Measurements from ENCODE around the gene BET1L.
"Not testable (repeated sequence)": the region's sequence is repeated elsewhere in the genome, so short reads cannot be mapped to it uniquely, and the experiment has no call there.

Gene BET1L

DNA sequence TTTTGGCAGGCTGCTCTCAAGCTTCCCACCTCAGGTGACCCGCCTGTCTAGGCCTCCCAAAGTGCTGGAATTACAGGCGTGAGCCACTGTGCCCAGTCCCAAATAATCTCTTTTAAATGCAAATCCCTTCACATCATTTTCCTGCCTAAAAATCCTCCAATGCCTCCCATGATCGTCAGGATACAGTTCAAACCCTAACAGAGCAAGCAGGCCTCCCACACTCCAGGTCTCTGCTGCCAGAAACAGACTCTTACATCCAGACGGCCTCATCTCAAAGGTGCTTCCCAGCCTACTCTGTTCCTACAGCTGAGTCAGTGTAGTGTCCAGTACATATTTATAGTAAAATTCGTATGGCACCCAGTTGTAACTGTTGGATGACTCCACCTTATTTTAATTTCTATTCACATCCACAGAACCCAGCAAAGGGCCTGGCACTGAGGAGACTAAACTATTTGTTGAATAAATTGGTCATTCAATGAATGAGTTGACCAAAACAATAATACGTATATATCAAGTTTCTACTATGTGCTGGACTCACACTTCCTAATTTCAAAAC, 20.7 kb upstream of the BET1L start:
- no peak for DNase-seq (ENCODE audit: low read depth in 2 of 2)

DNA sequence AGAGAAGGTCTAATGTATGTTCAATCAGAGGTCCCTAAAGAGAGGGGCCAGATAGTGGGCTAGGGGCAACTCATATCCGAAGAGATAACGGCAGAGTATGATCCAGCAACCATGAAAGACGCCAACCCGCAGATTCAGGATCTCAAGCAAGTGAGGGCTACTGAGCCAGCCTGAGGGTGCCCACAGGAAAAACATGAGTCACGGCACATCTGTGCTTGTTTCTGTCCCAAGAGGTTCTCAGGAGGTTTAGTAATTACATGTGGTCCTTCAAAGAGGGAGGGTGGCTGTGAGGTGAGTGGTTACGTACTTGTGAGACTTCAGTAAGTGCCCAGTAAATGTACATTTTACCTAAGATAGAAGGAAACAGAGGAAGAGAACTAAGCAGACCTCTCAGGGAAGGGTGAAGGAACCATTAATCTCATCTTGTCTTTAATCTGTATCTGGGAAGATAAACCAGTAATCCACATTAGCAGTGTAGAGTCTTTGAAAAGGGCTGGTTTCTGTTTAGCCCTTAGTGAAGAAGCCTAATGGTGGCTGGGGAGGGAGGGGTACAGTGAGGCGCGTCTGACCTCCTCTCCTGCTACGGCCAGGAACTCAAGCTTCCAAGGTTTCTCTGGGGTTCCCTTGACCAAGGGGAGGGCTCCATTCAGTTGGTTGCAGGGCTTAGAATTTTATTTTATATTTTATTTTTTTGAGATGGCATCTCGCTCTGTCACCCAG, 18.7 kb upstream of the BET1L start:
- no peak for DNase-seq (ENCODE audit: low read depth in 2 of 2)

DNA sequence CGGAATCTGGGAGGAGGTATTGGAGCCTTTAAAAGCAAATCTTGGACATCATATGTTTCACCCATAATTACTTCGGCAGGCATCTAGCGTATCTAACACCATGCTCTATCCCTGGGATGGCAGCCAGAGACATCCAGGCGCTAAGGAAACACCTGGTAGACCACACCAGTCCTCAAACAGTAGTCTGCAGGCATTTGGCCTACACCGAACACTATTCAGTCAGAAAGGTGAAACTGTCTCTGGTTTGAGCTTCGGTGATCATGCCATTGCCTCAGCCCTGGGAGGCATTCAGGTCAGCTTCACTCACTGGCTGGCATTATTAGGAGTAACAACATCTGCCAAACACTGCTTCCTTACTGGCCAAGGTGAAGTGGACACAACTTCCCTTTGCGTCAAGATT, 17.2 kb upstream of the BET1L start:
- DNase-seq (ENCODE audit: low read depth in 2 of 2), result no peak

DNA sequence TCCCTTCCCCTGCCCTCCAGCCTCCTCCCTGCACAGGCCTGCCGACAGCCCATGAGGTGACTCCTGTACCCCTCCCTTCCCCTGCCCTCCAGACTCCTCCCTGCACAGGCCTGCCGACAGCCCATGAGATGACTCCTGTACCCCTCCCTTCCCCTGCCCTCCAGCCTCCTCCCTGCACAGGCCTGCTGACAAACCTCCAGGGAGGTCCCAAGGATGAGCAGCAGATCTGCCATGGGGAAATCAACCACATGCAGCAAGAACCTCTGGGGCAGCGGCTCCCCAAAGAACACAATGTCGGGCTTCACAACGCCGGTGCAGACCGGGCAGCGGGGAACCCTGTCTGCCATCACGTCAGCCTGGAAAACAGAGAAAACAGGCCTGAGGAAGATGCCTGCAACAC, 16.7 kb upstream of the BET1L start:
- DNase-seq (ENCODE audit: low read depth in 2 of 2), result no peak

DNA sequence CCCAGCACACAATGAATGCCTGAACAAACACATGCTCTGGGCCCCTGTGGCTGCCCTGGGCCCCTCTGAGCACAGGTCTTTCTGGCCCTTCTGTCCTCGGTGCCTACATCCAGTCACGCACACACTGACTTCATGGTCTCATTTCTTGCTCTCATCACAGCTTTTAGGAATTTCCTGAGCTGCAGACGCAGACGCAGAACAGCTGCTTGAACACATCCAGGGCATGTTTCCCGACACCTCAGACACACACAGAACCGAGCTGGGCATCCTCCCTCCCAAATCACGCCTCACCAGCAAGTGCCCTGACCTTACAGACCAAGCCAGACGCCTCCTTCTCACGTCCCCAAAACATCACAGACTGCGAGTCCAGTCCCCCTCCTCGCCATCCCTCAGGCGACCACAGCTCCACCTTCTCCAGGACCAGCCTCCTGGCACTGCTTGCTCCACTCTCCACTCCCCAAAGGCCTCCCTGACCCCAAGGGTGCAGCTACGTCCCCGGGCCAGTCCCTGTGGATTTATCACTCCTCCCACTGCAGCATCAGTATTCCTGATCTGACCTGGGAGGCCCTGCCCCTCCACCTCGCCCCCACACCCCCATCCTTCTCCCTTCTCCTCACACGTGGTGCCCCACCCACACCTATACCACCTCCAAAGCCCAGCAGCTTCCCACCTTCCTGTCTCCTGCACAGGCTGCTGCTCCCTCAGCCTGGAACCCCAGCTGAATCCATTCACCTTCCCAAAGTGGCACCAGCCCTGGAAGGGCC, 16.0 kb upstream of the BET1L start:
- DNase-seq (ENCODE audit: low read depth in 2 of 2), result no peak

DNA sequence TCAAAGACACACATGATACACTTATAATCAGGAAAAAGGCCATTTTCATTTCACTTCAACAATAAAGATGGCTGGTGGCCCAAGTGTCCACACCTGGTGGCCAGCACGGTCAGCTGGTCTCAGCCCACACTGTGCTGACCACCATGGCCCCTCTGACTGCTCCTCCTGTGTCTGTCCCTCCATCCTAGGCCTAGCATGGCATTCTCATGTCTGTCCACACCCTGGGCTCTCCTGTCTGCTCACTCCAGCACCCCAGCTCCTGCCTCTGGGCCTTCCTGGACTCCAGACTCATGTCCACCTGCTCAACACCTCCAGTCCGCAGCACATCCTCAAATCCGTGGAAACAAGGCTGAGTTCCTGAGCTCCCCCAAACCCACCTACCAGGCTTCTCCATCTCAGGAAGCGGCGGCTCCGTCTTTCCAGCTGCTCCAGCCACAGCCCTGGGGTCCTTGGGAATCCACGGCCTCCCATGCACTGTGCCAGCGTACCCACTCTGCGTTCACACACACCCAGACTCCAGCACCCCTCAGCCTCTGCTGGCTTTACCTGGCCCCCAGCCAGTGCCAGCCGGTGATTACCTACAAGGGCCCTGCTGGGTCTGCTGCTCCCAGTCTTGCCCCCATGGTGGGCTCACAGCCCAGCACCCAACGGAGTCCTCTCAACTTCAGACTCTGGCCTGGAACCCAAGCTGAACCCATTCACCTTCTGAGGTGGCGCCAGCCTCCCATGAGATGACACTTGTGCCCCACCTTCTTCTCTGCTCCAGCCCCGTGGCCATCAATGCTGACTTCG, 15.0 kb upstream of the BET1L start:
- DNase-seq (ENCODE audit: low read depth in 2 of 2), result no peak

DNA sequence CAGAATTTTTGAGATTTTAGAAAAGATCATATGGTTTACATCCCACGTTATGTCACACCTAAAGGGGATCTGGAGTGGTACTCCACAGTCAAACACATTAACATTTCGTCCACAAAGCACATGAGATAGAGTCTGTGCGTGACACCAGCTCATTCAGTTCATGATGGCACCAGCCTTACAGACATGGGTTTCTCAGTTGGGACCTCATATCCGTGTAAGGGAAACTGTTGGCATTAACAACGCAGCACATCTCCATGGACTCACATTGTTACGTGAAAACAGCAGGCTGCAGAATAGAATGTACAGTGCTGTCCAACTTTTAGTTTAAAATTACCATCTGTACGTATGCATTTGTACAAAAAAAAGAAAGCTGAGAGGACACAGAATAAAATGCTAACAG, 14.3 kb upstream of the BET1L start:
- no peak for DNase-seq (ENCODE audit: low read depth in 2 of 2)

DNA sequence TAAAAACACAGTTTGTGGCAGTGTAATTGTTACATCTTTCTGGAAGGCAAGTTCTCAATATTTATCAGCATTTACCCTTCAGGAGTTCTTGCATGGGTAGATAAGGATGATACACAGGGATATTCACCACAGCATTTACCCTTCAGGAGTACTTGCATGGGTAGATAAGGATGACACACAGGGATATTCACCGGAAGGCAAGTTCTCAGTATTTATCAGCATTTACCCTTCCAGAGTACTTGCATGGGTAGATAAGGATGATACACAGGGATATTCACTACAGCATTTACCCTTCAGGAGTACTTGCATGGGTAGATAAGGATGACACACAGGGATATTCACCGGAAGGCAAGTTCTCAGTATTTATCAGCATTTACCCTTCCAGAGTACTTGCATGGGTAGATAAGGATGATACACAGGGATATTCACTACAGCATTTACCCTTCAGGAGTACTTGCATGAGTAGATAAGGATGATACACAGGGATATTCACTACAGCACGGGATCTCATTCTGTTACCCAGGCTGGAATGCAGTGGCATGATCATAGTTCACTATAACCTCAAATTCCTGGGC, 13.5 kb upstream of the BET1L start:
- DNase-seq (ENCODE audit: low read depth in 2 of 2), result not testable (repeated sequence)

DNA sequence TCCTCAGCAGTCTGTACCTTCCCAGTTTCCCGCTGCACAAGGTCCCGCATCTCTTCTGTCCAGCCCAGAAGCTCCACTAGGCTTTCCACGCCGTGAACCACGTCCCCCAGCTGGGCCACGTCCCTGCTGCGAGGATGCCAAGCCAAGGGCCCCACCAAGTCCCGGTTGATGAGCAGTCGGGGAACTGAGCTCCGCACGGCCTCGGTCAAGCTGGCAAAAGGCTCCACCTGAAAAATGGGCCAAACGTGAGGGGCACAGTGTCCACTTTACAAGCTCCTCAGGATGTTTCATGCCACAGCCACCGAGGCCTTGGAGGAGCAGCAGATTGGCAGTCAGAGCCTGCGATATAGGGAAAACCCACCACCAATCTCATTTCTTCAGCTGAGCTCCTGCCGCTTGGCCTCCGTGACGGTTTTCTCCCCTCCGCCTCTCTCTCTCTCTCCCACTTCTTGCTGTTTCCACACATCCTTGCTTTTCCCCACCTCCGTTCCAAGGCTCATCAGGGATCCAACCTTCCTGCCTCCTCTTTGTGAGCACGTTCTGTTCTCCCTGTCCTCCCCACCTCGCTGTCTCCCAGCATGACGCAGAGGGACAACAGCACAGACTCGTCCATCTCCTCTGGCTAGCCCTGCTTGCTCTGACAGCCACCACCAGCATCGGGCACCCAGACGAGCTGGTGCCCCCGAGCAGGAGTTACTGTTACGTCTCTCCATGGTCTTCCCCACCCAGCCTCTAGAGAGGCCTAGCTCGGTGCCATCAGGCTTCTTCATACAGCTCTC, 11.8 kb upstream of the BET1L start:
- DNase-seq (ENCODE audit: low read depth in 2 of 2), result no peak

DNA sequence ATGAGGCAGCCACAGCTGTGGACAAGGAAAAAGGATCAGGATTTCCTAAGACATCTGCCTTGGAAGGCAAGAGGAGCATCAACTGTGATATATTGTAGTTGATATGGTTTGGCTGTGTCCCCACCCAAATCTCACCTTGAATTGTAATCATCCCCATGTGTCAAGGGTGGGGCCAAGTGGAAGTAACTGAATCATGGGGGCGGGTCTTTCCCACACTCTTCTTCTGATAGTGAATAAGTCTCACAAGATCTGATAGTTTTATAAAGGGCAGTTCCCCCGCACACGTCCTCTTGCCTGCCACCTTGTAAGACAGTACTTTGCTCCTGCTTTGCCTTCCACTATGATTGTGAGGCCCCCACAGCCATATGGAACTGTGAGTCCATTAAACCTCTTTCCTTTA, 10.5 kb upstream of the BET1L start:
- no peak for DNase-seq (ENCODE audit: low read depth in 2 of 2)

DNA sequence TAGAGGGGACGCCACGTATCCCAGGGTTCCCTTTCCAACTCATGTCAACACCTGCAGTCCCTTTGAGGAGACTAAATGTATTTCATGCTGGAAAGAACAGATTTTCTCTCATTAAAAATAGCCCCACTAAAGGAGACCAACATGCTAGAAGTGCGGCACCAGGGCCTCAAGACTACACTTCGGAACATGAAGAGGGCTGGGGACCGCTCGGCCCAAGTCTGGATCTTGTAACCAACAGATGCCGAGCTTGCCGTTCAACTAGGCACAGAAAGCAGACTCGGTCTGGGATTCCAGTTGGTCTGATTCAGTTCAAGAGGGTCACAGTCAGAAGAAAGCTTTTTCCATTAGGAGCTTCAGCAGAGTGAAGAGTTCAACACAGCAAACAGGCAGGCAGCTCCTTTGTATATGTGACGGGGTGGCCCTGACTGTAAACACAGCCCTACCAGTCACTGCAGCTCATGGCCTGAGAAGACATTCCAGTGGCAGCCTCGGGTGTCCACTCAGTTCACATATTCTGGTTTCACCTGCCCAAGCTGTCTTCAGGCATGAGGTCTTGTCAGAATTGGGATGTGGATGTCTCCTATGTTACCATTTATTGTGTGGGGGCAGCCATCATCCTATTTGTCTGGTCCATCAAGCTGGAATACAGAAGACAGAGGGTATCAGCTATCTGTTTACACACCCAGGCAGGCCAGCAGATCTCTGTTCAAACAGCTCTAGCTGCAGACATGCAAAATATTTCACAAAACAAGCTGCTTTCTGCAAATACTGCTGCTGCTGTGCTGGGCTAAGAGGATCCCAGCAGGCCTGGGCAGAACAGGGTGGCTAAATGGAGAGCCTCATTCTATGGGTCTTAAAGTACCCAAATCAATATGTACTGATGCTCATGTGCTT, 9.1 kb upstream of the BET1L start:
- no peak for DNase-seq (ENCODE audit: low read depth in 2 of 2)

DNA sequence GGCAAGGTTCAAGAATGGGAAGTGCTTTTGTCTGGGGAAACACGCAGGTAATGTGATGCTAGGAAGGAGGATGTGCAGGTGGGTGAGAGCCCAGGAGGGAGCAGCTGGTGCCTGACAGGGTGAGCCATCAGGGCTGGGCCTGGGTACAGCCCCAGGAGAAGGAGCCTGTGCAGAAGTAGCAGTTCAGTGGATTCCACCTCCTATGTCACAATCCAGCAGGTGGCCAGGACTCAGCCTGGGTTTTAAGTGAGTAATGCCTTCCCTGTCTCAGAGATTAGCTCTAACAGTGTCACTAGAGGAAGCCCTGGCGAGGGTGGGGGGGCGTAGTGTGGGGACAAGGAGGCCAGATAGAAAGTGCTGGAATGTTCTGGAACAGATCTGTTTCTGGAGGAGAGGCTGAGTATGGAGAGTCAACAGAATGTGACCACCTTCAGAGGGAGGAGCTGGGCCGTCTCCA, 8.4 kb upstream of the BET1L start:
- no peak for DNase-seq (ENCODE audit: low read depth in 2 of 2)

DNA sequence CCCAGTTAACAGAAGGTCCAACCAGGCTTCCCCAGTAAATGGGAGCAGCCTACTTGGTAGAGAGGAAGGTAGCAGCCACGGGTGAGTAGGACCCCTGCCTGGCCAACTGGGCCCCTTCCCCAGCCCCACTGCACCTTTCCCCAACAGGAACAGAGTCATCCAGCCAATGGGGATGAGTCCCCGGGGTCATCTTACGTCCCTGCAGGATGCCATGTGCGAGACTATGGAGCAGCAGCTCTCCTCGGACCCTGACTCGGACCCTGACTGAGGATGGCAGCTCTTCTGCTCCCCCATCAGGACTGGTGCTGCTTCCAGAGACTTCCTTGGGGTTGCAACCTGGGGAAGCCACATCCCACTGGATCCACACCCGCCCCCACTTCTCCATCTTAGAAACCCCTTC, 6.9 kb upstream of the BET1L start:
- DNase-seq (ENCODE audit: low read depth in 2 of 2), result no peak

DNA sequence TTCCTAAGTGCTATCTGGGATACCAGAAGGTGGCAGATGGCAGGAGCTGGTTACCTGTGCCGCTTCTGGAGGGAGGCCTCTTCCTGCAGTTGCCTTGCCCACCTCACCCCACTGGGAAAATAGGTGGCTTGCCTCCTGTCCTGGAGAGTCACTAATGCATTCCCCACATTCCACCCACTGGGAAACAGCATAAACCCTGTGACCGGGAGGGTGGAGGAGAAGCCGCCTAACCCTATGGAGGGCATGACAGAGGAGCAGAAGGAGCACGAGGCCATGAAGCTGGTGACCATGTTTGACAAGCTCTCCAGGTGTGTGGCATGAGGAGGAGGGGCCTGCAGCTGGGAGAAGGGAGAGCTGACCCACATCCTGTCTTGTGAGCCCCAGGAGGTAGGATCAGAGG, 5.9 kb upstream of the BET1L start:
- DNase-seq (ENCODE audit: low read depth in 2 of 2), result no peak

DNA sequence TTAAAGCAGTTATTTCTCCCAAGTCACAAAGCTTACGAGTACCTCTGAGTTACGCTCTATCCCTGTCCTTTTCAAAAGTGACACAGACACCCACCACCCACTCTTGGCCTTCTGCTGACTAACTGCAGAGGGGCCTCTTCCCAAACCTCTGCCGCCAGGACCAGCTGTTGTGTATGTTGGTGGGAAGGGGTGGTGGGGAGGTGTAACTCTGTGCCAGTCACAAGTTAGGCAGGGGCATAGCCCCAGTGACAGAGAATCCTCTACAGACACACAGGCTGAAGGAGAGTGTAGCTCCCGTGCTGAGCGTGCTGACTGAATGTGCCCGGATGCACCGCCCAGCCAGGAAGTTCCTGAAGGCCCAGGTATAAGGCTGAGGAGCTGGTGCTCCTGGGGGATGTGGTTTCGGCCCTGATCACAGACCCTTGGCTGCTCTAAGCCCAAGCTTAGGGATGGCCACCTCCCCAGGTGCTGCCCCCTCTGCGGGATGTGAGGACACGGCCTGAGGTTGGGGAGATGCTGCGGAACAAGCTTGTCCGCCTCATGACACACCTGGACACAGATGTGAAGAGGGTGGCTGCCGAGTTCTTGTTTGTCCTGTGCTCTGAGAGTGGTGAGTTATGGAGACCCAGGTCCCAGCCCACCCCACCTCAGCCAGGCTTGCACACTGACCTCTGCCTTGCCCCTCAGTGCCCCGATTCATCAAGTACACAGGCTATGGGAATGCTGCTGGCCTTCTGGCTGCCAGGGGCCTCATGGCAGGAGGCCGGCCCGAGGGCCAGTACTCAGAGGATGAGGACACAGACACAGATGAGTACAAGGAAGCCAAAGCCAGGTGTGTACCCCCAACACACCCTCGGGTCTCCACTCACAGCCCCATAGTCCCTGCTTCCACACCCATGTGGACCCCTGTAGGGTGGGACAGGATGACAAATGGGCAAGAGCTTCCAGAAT, 5.2 kb upstream of the BET1L start:
- no peak for DNase-seq (ENCODE audit: low read depth in 2 of 2)

DNA sequence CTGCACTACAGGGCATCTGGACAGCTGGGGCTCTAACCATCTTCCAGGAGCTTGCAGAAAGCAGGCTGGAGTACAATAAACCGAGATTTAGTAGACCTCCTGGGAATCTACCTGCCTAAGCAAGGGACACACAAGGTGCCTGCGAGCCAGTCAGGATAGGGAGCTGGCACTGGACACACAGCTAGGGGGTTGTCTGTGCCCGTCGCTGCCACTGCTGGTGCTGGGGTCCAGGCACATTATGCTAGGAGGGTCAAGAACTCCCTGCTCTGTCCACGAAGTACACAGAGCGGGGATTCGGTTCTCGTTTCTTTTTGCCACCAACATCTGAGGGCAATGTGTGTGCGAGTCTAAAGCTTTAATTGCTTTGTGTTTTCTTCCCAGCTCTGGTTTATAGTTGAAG, 4.5 kb upstream of the BET1L start:
- no peak for DNase-seq (ENCODE audit: low read depth in 2 of 2)

DNA sequence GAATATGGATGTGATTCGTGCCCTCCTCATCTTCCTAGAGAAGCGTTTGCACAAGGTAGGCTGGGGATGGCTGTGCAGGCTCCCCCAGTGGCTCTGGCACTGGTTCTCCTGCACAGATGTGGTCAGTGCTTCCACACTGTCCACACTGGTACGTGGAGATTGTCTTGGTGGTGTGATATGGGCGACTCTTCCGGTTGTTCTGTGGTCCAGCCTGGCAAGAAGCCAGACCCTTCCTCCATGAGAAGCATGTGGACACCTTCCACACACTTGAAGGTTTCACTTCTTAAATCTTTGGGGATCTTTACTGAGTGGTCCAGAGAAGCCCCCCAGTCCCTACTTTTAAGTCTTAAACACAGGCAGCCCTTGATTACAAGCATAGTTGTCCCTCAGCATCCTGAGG, 4.1 kb upstream of the BET1L start:
- no peak for DNase-seq (ENCODE audit: low read depth in 2 of 2)

DNA sequence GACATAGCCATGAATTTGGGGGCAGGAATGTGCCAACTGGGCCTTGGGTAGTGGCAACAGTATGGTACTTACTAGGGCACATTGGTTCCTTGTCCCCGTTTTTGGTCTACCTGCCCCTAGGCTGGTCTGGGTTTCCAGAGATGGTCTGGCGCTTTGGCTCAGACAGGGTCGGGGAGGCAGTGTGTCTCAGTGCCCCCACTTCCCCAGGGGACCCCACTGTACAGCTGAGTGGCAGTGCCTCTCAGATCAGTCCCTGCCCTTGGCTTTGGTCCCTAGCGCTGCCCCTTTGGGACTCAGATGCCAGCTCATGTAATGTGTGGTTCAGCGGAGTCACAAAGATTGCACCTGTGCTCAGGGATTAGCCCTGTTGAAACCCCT, 3.6 kb upstream of the BET1L start:
- DNase-seq (ENCODE audit: low read depth in 2 of 2), result no peak

Measured in stimulated activated CD4-positive, alpha-beta T cell treated with anti-CD3 and anti-CD28 coated beads, Interleukin-4, amount 100 ng/mL, for 48 hours (primary cell).